Breast epithelium (tissue), 4 donors: Measurements from ENCODE around the gene INSR. TPM values are rescaled to one million over a fixed set of nuclear protein-coding genes. Genes with fewer than 3 reads are reported as not detected.

ENCODE experiments used
- DNase-seq, 2 donors: peaks; one replicate each; pipeline ENCODE4 v3.0.0-alpha.2; 2019; ENCODE audit warnings: low spot score in 2 of 2
- H3K27ac ChIP-seq, 2 donors: fragments of 200-600 bp; sonication (generic) in 1 of 2; one replicate each; pipeline ENCODE4 v1.5.1; 2016 to 2019; ENCODE audit warnings: mild to moderate bottlenecking in 1 of 2
- H3K27me3 ChIP-seq, 2 donors: fragments of 200-600 bp; sonication (generic) in 1 of 2; one replicate each; pipeline versions ENCODE4 v1.5.1 to v1.6.0; 2017 to 2019; ENCODE audit warnings: control low read depth in 1 of 2, mild to moderate bottlenecking in 1 of 2
- H3K36me3 ChIP-seq: fragments of 200-600 bp; one replicate; pipeline ENCODE4 v1.5.1; 2019
- H3K4me1 ChIP-seq, 2 donors: fragments of 200-600 bp; sonication (generic); one replicate each; pipeline ENCODE4 v1.5.1; 2016 to 2019; ENCODE audit warnings: control low read depth in 1 of 2
- H3K4me3 ChIP-seq, 3 donors: fragments of 200-600 bp; sonication (generic); 1 replicate in 2 of 3; 2 replicates in 1 of 3; pipeline ENCODE4 v1.5.1; 2016 to 2019; ENCODE audit warnings: mild to moderate bottlenecking in 3 of 3, moderate library complexity in 2 of 3
- H3K9me3 ChIP-seq, 2 donors: fragments of 200-600 bp; sonication (generic) in 1 of 2; one replicate each; pipeline ENCODE4 v1.5.1; 2016 to 2019; ENCODE audit warnings: control low read depth in 1 of 2
- POLR2A ChIP-seq: fragments of 450-650 bp; IDR thresholded peaks from one replicate; pipeline ENCODE4 v1.6.1; 2016; ENCODE audit warnings: antibody characterized with exemption, mild to moderate bottlenecking, moderate library complexity
- POLR2AphosphoS5 ChIP-seq, 3 donors: sonication (generic); formaldehyde crosslinking; IDR thresholded peaks; one replicate each; pipeline ENCODE4 v1.6.1; 2017; ENCODE audit warnings: antibody characterized with exemption in 3 of 3
- intact Hi-C: fragments of 100-400 bp; cut with DNase I; formaldehyde crosslinking; loops from one replicate; pipeline ENCODE4 v1.15.1; 2023; ENCODE audit warnings: low total_unique reads
- total RNA-seq, 3 donors: library from RNA; depleted of rRNA; stranded (reverse); fragments of >200 nt; gene quantifications; one replicate each; pipeline ENCODE4 v1.1.0, GENCODE V29; 2016
- TF ChIP-seq, protein P1 (sequence below), 3 donors: fragments of 450-650 bp; IDR thresholded peaks; one replicate each; pipeline ENCODE4 v1.5.1; 2016 to 2017; ENCODE audit warnings: antibody characterized with exemption in 3 of 3, mild to moderate bottlenecking in 3 of 3, moderate library complexity in 3 of 3

Gene INSR
- total RNA-seq, 3 donors from 2014 or later: 66.3 to 108 (median 104) TPM

GRCh38 chr19:7063764-7064418 lies 230.3 kb downstream of the INSR start:
- no peak for DNase-seq

GRCh38 chr19:7063339-7063738 lies 230.9 kb downstream of the INSR start:
- TF ChIP-seq POLR2A (no peak), POLR2AphosphoS5 (IDR thresholded peaks at IDR 0.05) (no peak)
- TF ChIP-seq, protein P1, sequence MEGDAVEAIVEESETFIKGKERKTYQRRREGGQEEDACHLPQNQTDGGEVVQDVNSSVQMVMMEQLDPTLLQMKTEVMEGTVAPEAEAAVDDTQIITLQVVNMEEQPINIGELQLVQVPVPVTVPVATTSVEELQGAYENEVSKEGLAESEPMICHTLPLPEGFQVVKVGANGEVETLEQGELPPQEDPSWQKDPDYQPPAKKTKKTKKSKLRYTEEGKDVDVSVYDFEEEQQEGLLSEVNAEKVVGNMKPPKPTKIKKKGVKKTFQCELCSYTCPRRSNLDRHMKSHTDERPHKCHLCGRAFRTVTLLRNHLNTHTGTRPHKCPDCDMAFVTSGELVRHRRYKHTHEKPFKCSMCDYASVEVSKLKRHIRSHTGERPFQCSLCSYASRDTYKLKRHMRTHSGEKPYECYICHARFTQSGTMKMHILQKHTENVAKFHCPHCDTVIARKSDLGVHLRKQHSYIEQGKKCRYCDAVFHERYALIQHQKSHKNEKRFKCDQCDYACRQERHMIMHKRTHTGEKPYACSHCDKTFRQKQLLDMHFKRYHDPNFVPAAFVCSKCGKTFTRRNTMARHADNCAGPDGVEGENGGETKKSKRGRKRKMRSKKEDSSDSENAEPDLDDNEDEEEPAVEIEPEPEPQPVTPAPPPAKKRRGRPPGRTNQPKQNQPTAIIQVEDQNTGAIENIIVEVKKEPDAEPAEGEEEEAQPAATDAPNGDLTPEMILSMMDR (IDR thresholded peaks at IDR 0.05): no peak
- Histone ChIP-seq H3K9me3 (no peaks in the 10 kb centered on the region), H3K4me1 (no peaks in the 10 kb centered on the region), H3K36me3 (no peaks in the 10 kb centered on the region), H3K27ac (no peak overlapping the region), H3K27me3 (no peaks in the 10 kb centered on the region), H3K4me3 (no peak overlapping the region)
- DNase-seq: no peak
- intact Hi-C loops: no loop called here

More at GRCh38 chr19:7063764-7064418, 230.3 kb downstream of the INSR start:
- Histone ChIP-seq H3K9me3 (no peaks in the 10 kb centered on the region), H3K36me3 (no peaks in the 10 kb centered on the region), H3K27ac (no peak overlapping the region), H3K27me3 (no peaks in the 10 kb centered on the region), H3K4me3 (no peak overlapping the region), H3K4me1 (no peaks in the 10 kb centered on the region)
- intact Hi-C loops: no loop called here
- TF ChIP-seq POLR2AphosphoS5 (IDR thresholded peaks at IDR 0.05): no peak
- TF ChIP-seq POLR2A: no peak
- TF ChIP-seq, protein P1 (IDR thresholded peaks at IDR 0.05): no peak

Other genes with a start within 250 kb of the INSR start
- gene MBD3L2, start 245.1 kb downstream of the INSR start, total RNA-seq: not detected
- gene MBD3L3, start 235.7 kb downstream of the INSR start, total RNA-seq: not detected
- gene ZNF557, start 224.7 kb downstream of the INSR start, total RNA-seq: 10 to 100 TPM in 2 of 3 donors, 1 to 10 TPM in 1; 7.2 to 18.3 (median 12.8) TPM
- 10 to 100 TPM; 16.8 to 23.3 (median 22.9) TPM for gene ARHGEF18, start 54.5 kb upstream of the INSR start, total RNA-seq
- 1 to 10 TPM; 5.4 to 9.8 (median 7.2) TPM for gene PEX11G, start 194.6 kb upstream of the INSR start, total RNA-seq
- 10 to 100 TPM; 34.0 to 65.3 (median 34.7) TPM for gene ZNF358, start 221.7 kb upstream of the INSR start, total RNA-seq
- 10 to 100 TPM; 11.5 to 35.2 (median 16.4) TPM for gene MCOLN1, start 228.2 kb upstream of the INSR start, total RNA-seq
- gene PNPLA6, start 241.3 kb upstream of the INSR start, total RNA-seq: 10 to 100 TPM; 35.8 to 56.4 (median 45.8) TPM